A549 (cell line): ENCODE data around the gene ZRANB1.

Experiments used
- CTCF ChIP-seq: fragments of >200 bp; sonication (Bioruptor Twin); formaldehyde crosslinking; IDR thresholded peaks from 3 replicates; pipeline ENCODE4 v1.5.1; 2016
- EP300 ChIP-seq, 2 experiments: fragments of >200 bp; sonication (Bioruptor Twin); formaldehyde crosslinking; IDR thresholded peaks; 2 replicates in 1 of 2; 3 replicates in 1 of 2; pipeline ENCODE4 v1.6.1; 2016 to 2017
- HOXB13 ChIP-seq: fragments of 250-450 bp; sonication (Bioruptor Pico); IDR thresholded peaks from 2 replicates; pipeline ENCODE4 v1.5.0; 2020; ENCODE audit warnings: low read depth, mild to moderate bottlenecking, moderate library complexity
- JUN ChIP-seq, 2 experiments: fragments of >200 bp; sonication (Bioruptor Twin); formaldehyde crosslinking; IDR thresholded peaks; 2 replicates in 1 of 2; 3 replicates in 1 of 2; pipeline ENCODE4 v1.6.1; 2016 to 2017
- MAX ChIP-seq: IDR thresholded peaks from 2 replicates; pipeline ENCODE4 v1.6.1; 2012
- MYC ChIP-seq: IDR thresholded peaks from 2 replicates; pipeline ENCODE4 v1.6.1; 2012; ENCODE audit warnings: mild to moderate bottlenecking, inconsistent platforms, low read length, improper control_type of control experiment, borderline replicate concordance
- POLR2A ChIP-seq: IDR thresholded peaks from 2 replicates; pipeline ENCODE4 v1.6.1; 2012; ENCODE audit warnings: mild to moderate bottlenecking, low read length
- RAD21 ChIP-seq, 2 experiments: fragments of >200 bp in 1 of 2; sonication (Bioruptor Twin) in 1 of 2; formaldehyde crosslinking in 1 of 2; IDR thresholded peaks in 1 of 2; conservative IDR thresholded peaks in 1 of 2; 2 replicates in 1 of 2; 3 replicates in 1 of 2; pipeline ENCODE4 v1.6.1; 2012 to 2018; ENCODE audit warnings: inconsistent platforms in 1 of 2
- REST ChIP-seq: fragments of 200-600 bp; sonication (generic); IDR thresholded peaks from 2 replicates; pipeline ENCODE4 v1.6.1; 2016; ENCODE audit warnings: antibody characterized with exemption, mild to moderate bottlenecking, moderate library complexity
- SMC3 ChIP-seq: fragments of >200 bp; sonication (Bioruptor Twin); formaldehyde crosslinking; IDR thresholded peaks from 3 replicates; pipeline ENCODE4 v1.6.1; 2018; ENCODE audit warnings: inconsistent platforms
- TP53 ChIP-seq: fragments of 250-450 bp; sonication (Bioruptor Pico); IDR thresholded peaks from 2 replicates; pipeline ENCODE4 v1.5.0; 2021; ENCODE audit warnings: mild to moderate bottlenecking, moderate library complexity
- ZC3H11A ChIP-seq: fragments of 450-650 bp; IDR thresholded peaks from 2 replicates; pipeline ENCODE4 v1.6.1; 2014; ENCODE audit warnings: antibody characterized with exemption, mild to moderate bottlenecking
- ZNF302 ChIP-seq: fragments of 250-450 bp; sonication (Bioruptor Pico); IDR thresholded peaks from 2 replicates; pipeline ENCODE4 v1.9.0; 2021; ENCODE audit warnings: inconsistent platforms, mild to moderate bottlenecking, moderate library complexity

- no peak for TF ChIP-seq CTCF
- TF ChIP-seq POLR2A, result no peak
- TF ChIP-seq JUN (IDR thresholded peaks at IDR 0.05), result no peak
- no peak for TF ChIP-seq TP53
- no peak for TF ChIP-seq SMC3
- TF ChIP-seq HOXB13 (CRISPR knock-in tag), result no peak
- no peak for TF ChIP-seq ZC3H11A
- no peak for TF ChIP-seq MYC
- no peak for TF ChIP-seq EP300 (IDR thresholded peaks at IDR 0.05)
- TF ChIP-seq RAD21 (conservative IDR thresholded peaks at IDR 0.05 in 1 of 2, IDR thresholded peaks at IDR 0.05 in 1 of 2), result no peak
- TF ChIP-seq ZNF302 (CRISPR knock-in tag), result no peak
- no peak for TF ChIP-seq REST
- TF ChIP-seq MAX, result no peak
These were observed 23.0 kb upstream of the ZRANB1 start for GRCh38 chr10:124918906-124919305.
